GM12892 (cell line): ENCODE measurements around the gene TROAP.
"Not testable (repeated sequence)": the region's sequence is repeated elsewhere in the genome, so short reads cannot be mapped to it uniquely, and the experiment has no call there.

Source experiments
- DNase-seq: peaks from one replicate; pipeline ENCODE4 v3.0.0; 2011; ENCODE audit not compliant: insufficient read length
- FAIRE-seq: peaks from 2 replicates; lab custom pipeline; 2011; peaks lifted over from hg19 to GRCh38; lab: Jason Lieb, UNC
- POLR2A ChIP-seq: IDR thresholded peaks from 2 replicates; pipeline ENCODE4 v1.6.1; 2011; ENCODE audit warnings: low read depth, low read length, control low read depth
- POLR2AphosphoS5 ChIP-seq: IDR thresholded peaks from 2 replicates; pipeline ENCODE4 v1.6.1; 2011; ENCODE audit warnings: low read depth, low read length, control low read depth
- TAF1 ChIP-seq: IDR thresholded peaks from 2 replicates; pipeline ENCODE4 v1.6.1; 2011; ENCODE audit warnings: low read depth, mild to moderate bottlenecking, control low read depth, low read length, borderline replicate concordance

Gene TROAP

DNA sequence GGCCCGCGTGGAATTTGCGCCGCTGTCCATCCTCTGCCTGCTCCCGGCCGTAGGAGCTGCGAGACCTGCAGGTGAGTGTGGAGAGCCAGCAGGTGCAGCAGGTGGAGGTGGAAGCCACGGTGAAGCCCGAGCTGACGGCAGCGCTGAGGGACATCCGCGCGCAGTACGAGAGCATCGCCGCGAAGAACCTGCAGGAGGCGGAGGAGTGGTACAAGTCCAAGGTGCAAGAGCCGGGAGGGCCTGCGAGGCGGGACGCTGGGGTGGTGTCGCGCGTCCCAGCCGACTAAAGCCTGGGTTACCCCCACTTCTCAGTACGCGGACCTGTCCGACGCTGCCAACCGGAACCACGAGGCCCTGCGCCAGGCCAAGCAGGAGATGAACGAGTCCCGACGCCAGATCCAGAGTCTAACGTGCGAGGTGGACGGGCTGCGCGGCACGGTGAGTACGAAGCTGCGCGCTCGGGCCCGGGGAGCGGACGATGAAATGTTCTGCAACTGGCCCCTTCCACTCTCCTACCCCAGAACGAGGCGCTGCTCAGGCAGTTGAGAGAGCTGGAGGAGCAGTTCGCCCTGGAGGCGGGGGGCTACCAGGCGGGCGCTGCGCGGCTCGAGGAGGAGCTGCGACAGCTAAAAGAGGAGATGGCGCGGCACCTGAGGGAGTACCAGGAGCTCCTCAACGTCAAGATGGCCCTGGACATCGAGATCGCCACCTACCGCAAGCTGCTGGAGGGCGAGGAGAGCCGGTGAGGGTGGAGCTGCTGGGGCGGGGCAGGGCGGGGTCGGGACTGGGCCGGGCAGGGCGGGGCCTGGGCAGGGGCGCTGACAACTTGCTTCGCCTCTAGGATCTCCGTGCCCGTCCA, 26.0 kb upstream of the TROAP start:
- TF ChIP-seq TAF1 (no peak), POLR2AphosphoS5 (no peak), POLR2A (no peak)
- no peak for FAIRE-seq
- DNase-seq, result no peak

DNA sequence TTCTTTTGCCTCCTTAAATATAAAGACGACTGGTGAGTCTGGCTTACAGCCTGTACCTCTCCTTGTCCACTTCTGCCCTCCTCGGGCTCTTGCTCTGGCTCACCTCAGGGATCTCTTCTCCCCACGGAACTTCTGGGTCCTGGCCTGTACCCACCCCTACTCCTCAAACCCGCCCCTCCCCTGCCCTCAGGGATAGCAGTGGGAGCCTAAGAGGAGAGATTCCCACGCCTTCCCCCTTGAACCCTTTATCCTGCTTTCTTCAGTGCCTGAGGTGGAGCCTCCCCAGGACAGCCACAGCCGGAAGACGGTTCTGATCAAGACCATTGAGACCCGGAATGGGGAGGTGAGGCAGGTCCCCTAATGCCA, 25.4 kb upstream of the TROAP start:
- DNase-seq (no peak), FAIRE-seq (no peak)
- no peak for TF ChIP-seq POLR2AphosphoS5
- no peak for TF ChIP-seq POLR2A
- TF ChIP-seq TAF1, result no peak

DNA sequence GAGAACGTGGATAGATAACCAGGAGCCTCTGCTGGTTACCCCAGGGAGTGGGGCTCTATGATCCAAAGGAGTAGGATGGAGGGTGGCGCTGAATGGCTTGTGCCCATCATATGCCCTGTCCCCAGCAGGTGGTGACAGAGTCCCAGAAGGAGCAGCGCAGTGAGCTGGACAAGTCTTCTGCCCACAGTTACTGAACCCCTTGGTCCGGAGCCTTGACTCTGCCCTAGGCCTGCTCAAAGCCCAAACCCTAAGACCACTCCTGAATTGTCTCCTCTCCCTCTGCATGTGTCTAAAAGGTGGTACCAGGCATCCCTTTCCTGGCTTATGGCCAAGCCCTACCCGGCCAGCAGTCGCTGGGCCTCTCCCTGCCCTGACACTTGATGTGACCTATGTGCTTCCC, 24.9 kb upstream of the TROAP start:
- TF ChIP-seq POLR2AphosphoS5 (no peak), POLR2A (no peak), TAF1 (no peak)
- no peak for DNase-seq
- FAIRE-seq, result no peak

- TF ChIP-seq TAF1 (no peak), POLR2A (no peak), POLR2AphosphoS5 (no peak)
- DNase-seq (no peak), FAIRE-seq (no peak)
These were observed 21.3 kb upstream of the TROAP start for GRCh38 chr12:49301760-49302159.

DNA sequence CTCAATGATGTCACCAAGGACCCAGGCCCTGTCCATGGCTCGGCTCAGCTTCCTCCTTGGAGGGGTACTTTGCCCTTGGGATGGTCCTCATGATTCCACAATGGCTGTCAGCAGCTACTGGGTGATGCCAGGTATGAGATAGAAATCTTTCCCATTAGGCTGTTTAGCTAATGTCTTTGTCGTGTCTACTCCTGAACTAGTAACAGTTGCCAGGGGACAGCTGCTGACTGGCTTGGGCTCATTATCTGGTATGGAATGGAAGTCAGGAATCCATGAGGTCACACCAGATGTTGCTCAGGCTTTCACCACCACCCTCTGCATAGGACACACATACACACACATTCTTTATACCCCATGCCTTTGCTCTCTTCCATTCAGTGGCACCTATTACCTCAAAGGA, 18.9 kb upstream of the TROAP start:
- TF ChIP-seq TAF1 (no peak), POLR2AphosphoS5 (no peak), POLR2A (no peak)
- DNase-seq (no peak), FAIRE-seq (no peak)

DNA sequence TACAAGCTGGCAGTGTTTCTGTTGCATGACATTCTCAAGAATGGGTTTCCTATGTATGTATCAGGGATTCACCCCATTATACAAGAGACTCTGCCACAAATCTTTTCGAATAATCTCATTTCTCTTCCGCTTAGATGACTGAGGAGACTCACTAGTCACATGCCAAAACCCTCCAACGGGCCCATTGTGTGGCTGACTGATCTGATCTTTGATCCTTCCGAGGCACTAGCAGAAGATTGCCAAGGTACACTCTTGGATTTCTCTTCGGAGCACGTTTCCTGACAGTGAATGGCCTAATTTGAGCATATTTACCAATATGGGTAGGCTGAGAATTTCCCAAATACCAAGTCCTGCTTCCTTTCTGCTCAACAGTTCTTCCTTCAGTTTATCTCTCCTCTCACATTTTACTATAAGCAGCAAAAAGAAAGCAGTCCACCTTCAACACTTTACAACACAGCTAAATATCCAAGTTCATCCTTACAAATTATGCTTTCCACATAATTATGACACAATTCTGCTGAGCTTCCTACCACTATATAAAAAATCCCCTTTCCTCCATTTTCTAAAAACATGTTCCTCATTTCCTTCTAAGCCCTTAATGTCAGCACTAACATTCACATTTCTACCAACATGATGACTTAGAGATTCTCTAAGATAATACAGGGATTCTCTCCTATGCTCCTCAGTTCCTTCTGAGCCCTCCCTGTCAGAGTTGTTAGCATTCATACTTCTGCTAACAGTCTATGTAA, 17.1 kb upstream of the TROAP start:
- FAIRE-seq (no peak), DNase-seq (no peak)
- TF ChIP-seq POLR2A, result no peak

GRCh38 chr12:49309386-49309785, 13.7 kb upstream of the TROAP start:
- no peak for FAIRE-seq
- no peak for TF ChIP-seq TAF1
- TF ChIP-seq POLR2AphosphoS5, result no peak
- TF ChIP-seq POLR2A, result no peak
- DNase-seq, result no peak

DNA sequence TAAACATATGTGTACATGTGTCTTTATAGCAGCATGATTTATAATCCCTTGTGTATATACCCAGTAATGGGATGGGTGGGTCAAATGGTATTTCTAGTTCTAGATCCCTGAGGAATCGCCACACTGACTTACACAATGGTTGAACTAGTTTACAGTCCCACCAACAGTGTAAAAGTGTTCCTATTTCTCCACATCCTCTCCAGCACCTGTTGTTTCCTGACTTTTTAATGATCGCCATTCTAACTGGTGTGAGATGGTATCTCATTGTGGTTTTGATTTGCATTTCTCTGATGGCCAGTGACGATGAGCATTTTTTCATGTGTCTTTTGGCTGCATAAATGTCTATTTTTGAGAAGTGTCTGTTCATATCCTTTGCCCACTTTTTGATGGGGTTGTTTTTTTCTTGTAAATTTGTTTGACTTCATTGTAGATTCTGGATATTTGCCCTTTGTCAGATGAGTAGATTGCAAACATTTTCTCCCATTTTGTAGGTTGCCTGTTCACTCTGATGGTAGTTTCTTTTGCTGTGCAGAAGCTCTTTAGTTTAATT, 12.5 kb upstream of the TROAP start:
- not testable (repeated sequence) for FAIRE-seq, DNase-seq

GRCh38 chr12:49314811-49315210, 8.2 kb upstream of the TROAP start:
- no peak for TF ChIP-seq TAF1
- no peak for TF ChIP-seq POLR2AphosphoS5
- TF ChIP-seq POLR2A, result no peak
- FAIRE-seq (no peak), DNase-seq (no peak)

- FAIRE-seq, DNase-seq: not testable (repeated sequence)
These were observed 5.9 kb upstream of the TROAP start for GRCh38 chr12:49317118-49317517.

DNA sequence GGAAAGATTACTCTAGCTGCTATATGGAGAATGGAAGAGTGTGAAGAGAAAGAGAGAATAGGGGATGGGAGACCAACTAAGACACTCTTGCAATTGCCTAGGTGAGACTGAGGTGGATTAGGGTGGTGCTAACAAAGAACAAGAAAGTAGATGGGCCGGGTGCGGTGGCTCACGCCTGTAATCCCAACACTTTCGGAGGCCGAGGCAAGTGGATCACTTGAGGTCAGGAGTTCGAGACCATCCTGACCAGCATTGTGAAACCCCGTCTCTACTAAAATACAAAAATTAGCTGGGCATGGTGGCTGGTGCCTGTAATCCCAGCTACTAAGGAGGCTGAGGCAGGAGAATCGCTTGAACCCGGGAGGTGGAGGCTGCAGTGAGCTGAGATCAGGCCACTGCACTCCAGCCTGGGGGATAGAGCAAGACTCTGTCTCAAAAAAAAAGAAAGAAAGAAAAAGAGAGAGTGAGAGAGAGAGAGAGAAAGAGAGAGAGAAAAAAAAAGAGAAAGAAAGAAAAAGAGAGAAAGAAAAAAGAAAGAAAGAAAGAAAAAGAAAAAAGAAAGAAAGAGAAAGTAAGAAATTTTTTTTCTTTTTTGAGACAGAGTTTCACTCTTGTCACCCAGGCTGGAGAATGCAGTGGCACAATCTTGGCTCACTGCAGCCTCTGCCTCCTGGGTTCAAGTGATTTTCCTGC, 2.5 kb upstream of the TROAP start:
- not testable (repeated sequence) for FAIRE-seq, DNase-seq

DNA sequence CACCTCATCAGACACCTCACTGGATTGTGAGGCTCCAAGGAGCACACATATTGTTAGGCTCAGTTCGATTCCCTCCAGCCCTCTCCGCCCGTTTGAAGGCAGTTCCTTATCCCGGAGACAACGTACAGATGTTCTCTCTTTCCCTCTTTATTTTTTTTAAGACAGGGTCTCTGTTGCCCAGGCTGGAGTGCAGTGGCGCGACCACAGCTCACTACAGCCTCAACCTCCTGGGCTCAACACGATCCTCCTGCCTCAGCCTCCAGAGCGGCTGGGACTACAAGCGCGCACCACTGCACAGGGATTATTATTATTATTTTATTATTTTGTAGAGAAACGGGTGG, 718 bp upstream of the TROAP start:
- no peak for DNase-seq
- TF ChIP-seq POLR2A (no peak), TAF1 (no peak), POLR2AphosphoS5 (no peak)
- FAIRE-seq, result no peak
